ENCODE data around the gene ZNF473. TPM values are rescaled to one million over a fixed set of nuclear protein-coding genes. Genes with fewer than 3 reads are reported as not detected.

Gene ZNF473
- total RNA-seq, 4 donors from 2014 or later, result 1.00 to 60.2 (median 7.9) TPM

DNA sequence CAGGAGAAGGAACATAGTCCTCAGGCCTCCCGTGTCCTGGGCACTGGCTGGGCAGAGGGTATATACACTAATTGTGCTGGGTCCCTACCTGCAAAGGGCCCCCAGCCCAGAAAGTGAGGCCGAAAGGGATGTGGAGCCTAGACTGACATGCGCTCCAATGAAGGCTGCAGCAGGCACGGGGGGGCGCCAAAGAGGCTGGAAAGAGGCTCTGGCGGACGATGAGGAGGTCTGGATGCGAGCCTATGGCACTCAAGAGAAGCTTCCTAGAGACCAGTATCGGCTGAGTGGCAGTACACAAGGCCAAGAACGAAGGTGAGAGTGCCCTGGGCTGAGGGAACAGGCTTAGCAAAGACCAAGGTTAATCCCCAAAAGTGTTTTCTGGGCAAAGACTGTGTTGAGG lies 17.3 kb upstream of the ZNF473 start:
- peaks cover 5 to 16% (median 8%) of the 10 kb centered on the region in 4 donors for H3K4me1 ChIP-seq
- H3K27me3 ChIP-seq, result no peaks in the 10 kb centered on the region
- no peak overlapping the region for H3K27ac ChIP-seq
- no peak overlapping the region for H3K4me3 ChIP-seq
- TF ChIP-seq POLR2A (IDR thresholded peaks at IDR 0.05), result no peak
- TF ChIP-seq POLR2AphosphoS5 (IDR thresholded peaks at IDR 0.05), result no peak
- TF ChIP-seq, protein P1, sequence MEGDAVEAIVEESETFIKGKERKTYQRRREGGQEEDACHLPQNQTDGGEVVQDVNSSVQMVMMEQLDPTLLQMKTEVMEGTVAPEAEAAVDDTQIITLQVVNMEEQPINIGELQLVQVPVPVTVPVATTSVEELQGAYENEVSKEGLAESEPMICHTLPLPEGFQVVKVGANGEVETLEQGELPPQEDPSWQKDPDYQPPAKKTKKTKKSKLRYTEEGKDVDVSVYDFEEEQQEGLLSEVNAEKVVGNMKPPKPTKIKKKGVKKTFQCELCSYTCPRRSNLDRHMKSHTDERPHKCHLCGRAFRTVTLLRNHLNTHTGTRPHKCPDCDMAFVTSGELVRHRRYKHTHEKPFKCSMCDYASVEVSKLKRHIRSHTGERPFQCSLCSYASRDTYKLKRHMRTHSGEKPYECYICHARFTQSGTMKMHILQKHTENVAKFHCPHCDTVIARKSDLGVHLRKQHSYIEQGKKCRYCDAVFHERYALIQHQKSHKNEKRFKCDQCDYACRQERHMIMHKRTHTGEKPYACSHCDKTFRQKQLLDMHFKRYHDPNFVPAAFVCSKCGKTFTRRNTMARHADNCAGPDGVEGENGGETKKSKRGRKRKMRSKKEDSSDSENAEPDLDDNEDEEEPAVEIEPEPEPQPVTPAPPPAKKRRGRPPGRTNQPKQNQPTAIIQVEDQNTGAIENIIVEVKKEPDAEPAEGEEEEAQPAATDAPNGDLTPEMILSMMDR (IDR thresholded peaks at IDR 0.05), result no peak
- TF ChIP-seq EP300 (IDR thresholded peaks at IDR 0.05; ENCODE audit: low read depth), result no peak
- in situ Hi-C loops (cut with MboI; ENCODE audit: low pct_ligation_motif_present in 1 of 4, low pct_unique_long_range_greater_than_20kb in 1 of 4, low sequenced_read_pairs in 3 of 4), result no loop called here
- intact Hi-C loops (cut with DNase I; ENCODE audit: low total_unique reads), result no loop called here
- H3K9me3 ChIP-seq, result no peaks in the 10 kb centered on the region
- DNase-seq, result no peak
- WGBS, 2 donors (ENCODE audit: low coverage in 1 of 2), result 65 to 70% methylated on average over 6 to 10 of the region's 10 CpGs
- H3K36me3 ChIP-seq, result peaks cover 0 to 56% (median 23%) of the 10 kb centered on the region in 4 donors

DNA sequence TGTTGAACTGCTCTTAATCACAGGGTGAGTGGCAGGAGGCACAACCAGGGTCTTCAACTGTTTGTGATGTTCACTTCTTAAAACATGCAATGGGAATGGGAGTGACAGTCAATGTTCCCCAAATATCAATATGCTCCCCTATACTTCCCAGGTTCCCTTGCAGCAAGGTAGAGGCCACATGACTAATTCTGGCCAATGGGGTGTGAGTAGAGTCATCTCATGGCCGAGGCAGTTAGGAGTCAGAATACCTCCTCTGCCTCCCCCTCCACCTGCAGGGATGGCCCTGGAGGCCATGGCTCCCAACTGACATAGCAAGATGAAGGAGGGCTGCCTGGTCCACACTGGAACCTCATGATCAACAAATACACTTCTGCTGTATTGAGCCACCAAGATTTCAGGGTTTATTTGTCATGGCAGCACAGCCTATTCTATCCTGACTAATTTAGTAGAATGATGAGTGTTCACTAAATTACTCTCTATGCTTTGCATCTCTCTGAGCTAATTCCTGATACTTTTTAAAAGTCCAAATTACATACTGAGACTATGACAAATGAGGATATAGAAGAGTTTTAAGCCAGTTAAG lies 9.5 kb upstream of the ZNF473 start:
- no peak for TF ChIP-seq POLR2AphosphoS5 (IDR thresholded peaks at IDR 0.05)
- no peak for TF ChIP-seq POLR2A (IDR thresholded peaks at IDR 0.05)
- TF ChIP-seq, protein P1 (IDR thresholded peaks at IDR 0.05), result no peak
- TF ChIP-seq EP300 (IDR thresholded peaks at IDR 0.05; ENCODE audit: low read depth), result no peak
- intact Hi-C loops (cut with DNase I; ENCODE audit: low total_unique reads), result no loop called here
- Histone ChIP-seq H3K27me3 (no peaks in the 10 kb centered on the region), H3K4me1 (no peaks in the 10 kb centered on the region), H3K9me3 (no peaks in the 10 kb centered on the region), H3K27ac (no peak overlapping the region), H3K36me3 (peaks cover 0 to 58% (median 24%) of the 10 kb centered on the region in 4 donors), H3K4me3 (no peak overlapping the region)
- DNase-seq, result no peak
- in situ Hi-C loops (cut with MboI; ENCODE audit: low pct_ligation_motif_present in 1 of 4, low pct_unique_long_range_greater_than_20kb in 1 of 4, low sequenced_read_pairs in 3 of 4), result no loop called here
- WGBS, 2 donors (ENCODE audit: low coverage in 1 of 2), result 100% methylated on average over 1 of the region's 1 CpG; no CpG with 5 or more reads in 1 of the 2 donors

DNA sequence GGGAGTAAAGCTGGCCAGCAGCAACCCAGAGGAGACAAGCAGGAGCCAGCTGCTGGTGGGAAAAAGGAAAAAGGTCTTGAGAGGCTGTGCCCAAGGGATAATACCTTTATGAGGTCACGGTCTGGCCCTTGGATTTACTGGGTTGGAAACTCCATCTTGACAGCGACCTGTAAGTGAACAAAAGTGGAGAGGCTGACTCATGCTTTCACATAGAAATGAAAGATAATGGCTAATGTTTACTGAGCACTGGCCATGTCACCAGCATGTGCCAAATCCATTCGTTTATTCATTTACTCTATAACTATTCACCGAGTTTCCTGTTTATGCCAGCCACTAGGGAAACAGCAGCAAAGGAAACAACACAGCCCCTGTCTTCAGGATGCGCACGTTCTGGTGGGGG lies 5.3 kb upstream of the ZNF473 start:
- Histone ChIP-seq H3K4me1 (peaks cover 11 to 21% (median 14%) of the 10 kb centered on the region in 4 donors), H3K4me3 (no peak overlapping the region), H3K9me3 (no peaks in the 10 kb centered on the region), H3K36me3 (peaks cover 0 to 27% (median 9%) of the 10 kb centered on the region in 4 donors), H3K27ac (no peak overlapping the region), H3K27me3 (no peaks in the 10 kb centered on the region)
- WGBS, 2 donors (ENCODE audit: low coverage in 1 of 2), result 84 to 86% methylated on average over 2 to 6 of the region's 6 CpGs
- TF ChIP-seq, protein P1 (IDR thresholded peaks at IDR 0.05), result no peak
- TF ChIP-seq POLR2AphosphoS5 (IDR thresholded peaks at IDR 0.05) (no peak), EP300 (IDR thresholded peaks at IDR 0.05; ENCODE audit: low read depth) (no peak), POLR2A (IDR thresholded peaks at IDR 0.05) (no peak)
- intact Hi-C loops (cut with DNase I; ENCODE audit: low total_unique reads), result no loop called here
- in situ Hi-C loops (cut with MboI; ENCODE audit: low pct_ligation_motif_present in 1 of 4, low pct_unique_long_range_greater_than_20kb in 1 of 4, low sequenced_read_pairs in 3 of 4), result no loop called here
- DNase-seq, result no peak

DNA sequence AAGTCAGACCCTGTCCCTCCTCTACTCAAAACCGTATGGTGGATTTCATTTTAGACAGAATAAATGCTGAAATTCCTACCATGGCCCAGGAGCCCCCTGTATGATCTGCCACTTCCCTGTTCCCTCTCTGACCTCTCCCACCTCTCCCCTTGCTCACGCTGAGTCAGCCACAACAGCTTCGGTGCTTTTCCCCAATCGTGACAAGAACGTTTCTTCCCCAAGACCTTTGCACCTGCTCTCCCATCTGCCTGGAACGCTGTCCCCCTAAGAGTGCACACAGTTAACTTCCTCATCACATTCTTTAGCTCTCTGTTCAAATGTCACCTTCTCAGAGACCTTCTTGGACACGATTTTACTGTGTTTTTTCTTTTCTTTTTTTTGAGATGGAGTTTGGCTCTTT lies 3.0 kb upstream of the ZNF473 start:
- DNase-seq, result no peak
- peaks cover 18 to 36% (median 29%) of the 10 kb centered on the region in 4 donors for H3K4me1 ChIP-seq
- no peaks in the 10 kb centered on the region for H3K27me3 ChIP-seq
- in situ Hi-C loops (cut with MboI; ENCODE audit: low pct_ligation_motif_present in 1 of 4, low pct_unique_long_range_greater_than_20kb in 1 of 4, low sequenced_read_pairs in 3 of 4) (no loop called here), intact Hi-C loops (cut with DNase I; ENCODE audit: low total_unique reads) (no loop called here)
- no peak overlapping the region for H3K27ac ChIP-seq
- WGBS, 2 donors (ENCODE audit: low coverage in 1 of 2), result 51 to 60% methylated on average over 6 to 7 of the region's 7 CpGs
- TF ChIP-seq EP300 (IDR thresholded peaks at IDR 0.05; ENCODE audit: low read depth) (no peak), POLR2AphosphoS5 (IDR thresholded peaks at IDR 0.05) (no peak), POLR2A (IDR thresholded peaks at IDR 0.05) (no peak)
- TF ChIP-seq, protein P1 (IDR thresholded peaks at IDR 0.05), result no peak
- no peak overlapping the region for H3K4me3 ChIP-seq
- peaks cover 0 to 8% (median 1%) of the 10 kb centered on the region in 4 donors for H3K36me3 ChIP-seq
- no peaks in the 10 kb centered on the region for H3K9me3 ChIP-seq
